ENCODE data around the gene CERT1. TPM values are rescaled to one million over a fixed set of nuclear protein-coding genes. Genes with fewer than 3 reads are reported as not detected.
A peak's percentile ranks its signal among the peaks of the same experiment; 100 is the strongest.

Gene CERT1
- total and polyA plus RNA-seq, 9 of the 15 experiments (the other 6 are each of a cell fraction or from before 2014, with no cell fraction given), result 3.4 to 24.7 (median 9.8) TPM

GRCh38 chr5:75381456-75381855 lies 130.0 kb downstream of the CERT1 start (continued):
- TF ChIP-seq, protein P1, sequence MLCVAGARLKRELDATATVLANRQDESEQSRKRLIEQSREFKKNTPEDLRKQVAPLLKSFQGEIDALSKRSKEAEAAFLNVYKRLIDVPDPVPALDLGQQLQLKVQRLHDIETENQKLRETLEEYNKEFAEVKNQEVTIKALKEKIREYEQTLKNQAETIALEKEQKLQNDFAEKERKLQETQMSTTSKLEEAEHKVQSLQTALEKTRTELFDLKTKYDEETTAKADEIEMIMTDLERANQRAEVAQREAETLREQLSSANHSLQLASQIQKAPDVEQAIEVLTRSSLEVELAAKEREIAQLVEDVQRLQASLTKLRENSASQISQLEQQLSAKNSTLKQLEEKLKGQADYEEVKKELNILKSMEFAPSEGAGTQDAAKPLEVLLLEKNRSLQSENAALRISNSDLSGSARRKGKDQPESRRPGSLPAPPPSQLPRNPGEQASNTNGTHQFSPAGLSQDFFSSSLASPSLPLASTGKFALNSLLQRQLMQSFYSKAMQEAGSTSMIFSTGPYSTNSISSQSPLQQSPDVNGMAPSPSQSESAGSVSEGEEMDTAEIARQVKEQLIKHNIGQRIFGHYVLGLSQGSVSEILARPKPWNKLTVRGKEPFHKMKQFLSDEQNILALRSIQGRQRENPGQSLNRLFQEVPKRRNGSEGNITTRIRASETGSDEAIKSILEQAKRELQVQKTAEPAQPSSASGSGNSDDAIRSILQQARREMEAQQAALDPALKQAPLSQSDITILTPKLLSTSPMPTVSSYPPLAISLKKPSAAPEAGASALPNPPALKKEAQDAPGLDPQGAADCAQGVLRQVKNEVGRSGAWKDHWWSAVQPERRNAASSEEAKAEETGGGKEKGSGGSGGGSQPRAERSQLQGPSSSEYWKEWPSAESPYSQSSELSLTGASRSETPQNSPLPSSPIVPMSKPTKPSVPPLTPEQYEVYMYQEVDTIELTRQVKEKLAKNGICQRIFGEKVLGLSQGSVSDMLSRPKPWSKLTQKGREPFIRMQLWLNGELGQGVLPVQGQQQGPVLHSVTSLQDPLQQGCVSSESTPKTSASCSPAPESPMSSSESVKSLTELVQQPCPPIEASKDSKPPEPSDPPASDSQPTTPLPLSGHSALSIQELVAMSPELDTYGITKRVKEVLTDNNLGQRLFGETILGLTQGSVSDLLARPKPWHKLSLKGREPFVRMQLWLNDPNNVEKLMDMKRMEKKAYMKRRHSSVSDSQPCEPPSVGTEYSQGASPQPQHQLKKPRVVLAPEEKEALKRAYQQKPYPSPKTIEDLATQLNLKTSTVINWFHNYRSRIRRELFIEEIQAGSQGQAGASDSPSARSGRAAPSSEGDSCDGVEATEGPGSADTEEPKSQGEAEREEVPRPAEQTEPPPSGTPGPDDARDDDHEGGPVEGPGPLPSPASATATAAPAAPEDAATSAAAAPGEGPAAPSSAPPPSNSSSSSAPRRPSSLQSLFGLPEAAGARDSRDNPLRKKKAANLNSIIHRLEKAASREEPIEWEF (CRISPR knock-in tag; IDR thresholded peaks at IDR 0.05), result no peak
- no peak for TF ChIP-seq PHF8 (IDR thresholded peaks at IDR 0.05; ENCODE audit: borderline replicate concordance, low read length)
- no peak for TF ChIP-seq E2F6 (IDR thresholded peaks at IDR 0.05; ENCODE audit: borderline replicate concordance in 1 of 2, extremely low read depth in 1 of 2, insufficient read depth in 1 of 2, insufficient read length in 1 of 2, low read depth in 1 of 2, low read length in 1 of 2, poor library complexity in 1 of 2, severe bottlenecking in 1 of 2)
- no peak for TF ChIP-seq RFX1 (IDR thresholded peaks at IDR 0.05)
- no peak for TF ChIP-seq RBM14 (IDR thresholded peaks at IDR 0.05; ENCODE audit: borderline replicate concordance, insufficient read depth, low read depth, low read length)
- no peak for TF ChIP-seq DDX20 (tag; IDR thresholded peaks at IDR 0.05; ENCODE audit: low read depth)
- TF ChIP-seq HCFC1 (IDR thresholded peaks at IDR 0.05; ENCODE audit: low read depth, low read length), result no peak
- no peak for TF ChIP-seq BRD4 (IDR thresholded peaks at IDR 0.05)
- no peak for TF ChIP-seq MYBL2 (IDR thresholded peaks at IDR 0.05; ENCODE audit: low read depth)
- no peak for TF ChIP-seq MYBL2 (CRISPR knock-in tag; IDR thresholded peaks at IDR 0.05; ENCODE audit: borderline replicate concordance)
- TF ChIP-seq SUPT5H (IDR thresholded peaks at IDR 0.05), result no peak
- TF ChIP-seq FOXM1 (IDR thresholded peaks at IDR 0.05; ENCODE audit: low read depth), result peak; percentile 61; the same call in 1 of the 2 replicates
- TF ChIP-seq FOXM1 (CRISPR knock-in tag; IDR thresholded peaks at IDR 0.05; ENCODE audit: low read depth), result no peak
- peak; percentile 66 for TF ChIP-seq EP300 (IDR thresholded peaks at IDR 0.05; ENCODE audit: low read length)
- 0 out of 2 replicates have a peak, but pooled peaks have one; percentile 53 for TF ChIP-seq CBFB (CRISPR knock-in tag; IDR thresholded peaks at IDR 0.05)
- no peak for TF ChIP-seq POLR3G (IDR thresholded peaks at IDR 0.05; ENCODE audit: extremely low read depth, insufficient read length, insufficient replicate concordance)
- TF ChIP-seq ZNF668 (CRISPR knock-in tag; IDR thresholded peaks at IDR 0.05), result no peak
- 0 out of 2 replicates have a peak, but pooled peaks have one; percentile 40 for TF ChIP-seq MYNN (IDR thresholded peaks at IDR 0.05)
- TF ChIP-seq MYNN (CRISPR knock-in tag; IDR thresholded peaks at IDR 0.05), result no peak
- TF ChIP-seq HDGF (IDR thresholded peaks at IDR 0.05), result no peak
- TF ChIP-seq GTF3C2 (IDR thresholded peaks at IDR 0.05; ENCODE audit: borderline replicate concordance, extremely low read depth, insufficient read length), result no peak
- TF ChIP-seq KHSRP (IDR thresholded peaks at IDR 0.05), result no peak
